Heart left ventricle (tissue), 13 donors: Measurements from ENCODE around the gene PLA2G2D.

Experiments used
- POLR2A ChIP-seq, 2 donors: fragments of 450-650 bp; IDR thresholded peaks; one replicate each; pipeline ENCODE4 v1.6.1; 2017; ENCODE audit warnings: antibody characterized with exemption in 2 of 2, mild to moderate bottlenecking in 2 of 2, moderate library complexity in 2 of 2
- TF ChIP-seq, protein P1 (sequence below), 12 donors: fragments of 200-600 bp; sonication (generic) in 4 of 12; IDR thresholded peaks; one replicate each; pipeline versions ENCODE4 v1.5.0 to v1.8.0; 2018 to 2022; ENCODE audit warnings: antibody characterized with exemption in 12 of 12, mild to moderate bottlenecking in 5 of 12
- donor health status: ischemic (EF 13 %, LVEDD 7.1; RV severe dilation, severe dysfunction).
- donor health status: DM: no; HTN: yes; CAD: no.
- donor health status: DM: no; HTN: no; CAD: no.
- donor health status: ischemic (EF 25% LVEDD 6.9; RV normal size, moderate dysfunction).
- donor health status: ischemic (EF 25% LVEDD 5.7; RV mildly dilated, moderate dysfunction).
- donor health status: ischemic (EF 35%, LVEDD 5.7; RV mildly dilated, moderate dysfunction).
- donor health status: nonischemic (EF 11% LVEDD 7.7; RV severe dilation, severe dysfunction).
- donor health status: DM: yes; HTN: yes; CAD: no.
- donor health status: PGD.
- donor health status: ischemic (EF 29% LVEDD 5.4; RV normal size, mild dysfunction).
- donor health status: nonischemic (EF 23%, LVEDD 6.1; RV moderate dilation, normal function).

DNA sequence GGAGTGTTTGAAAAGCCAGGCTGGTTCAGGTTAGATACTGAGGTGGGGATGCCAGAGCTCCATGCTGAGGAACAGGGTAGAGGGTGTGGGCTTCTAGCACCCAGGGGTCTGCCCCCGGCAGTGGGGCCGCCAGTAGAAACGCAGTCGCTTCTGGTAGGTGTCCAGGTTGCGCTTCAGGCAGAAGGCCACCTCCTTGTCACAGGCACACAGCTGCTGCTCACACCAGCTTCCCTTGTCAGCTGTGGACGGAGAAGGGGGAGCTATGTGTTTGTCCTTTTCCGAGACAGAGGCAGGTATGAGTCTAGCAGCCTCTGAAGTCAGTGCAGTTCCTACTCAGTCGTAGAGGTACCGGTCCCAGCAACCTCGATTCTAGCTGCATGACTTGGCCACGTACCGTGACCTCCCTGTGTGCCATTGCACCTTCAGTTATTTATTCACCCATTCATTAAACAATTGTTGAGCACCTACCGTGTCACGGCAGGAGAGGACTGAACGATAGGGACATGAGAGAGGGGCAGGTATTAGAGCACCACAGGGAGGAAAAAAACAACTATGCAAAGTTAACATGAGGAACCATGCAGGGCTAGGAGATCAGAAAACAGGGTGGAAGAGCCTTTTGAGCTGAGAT lies 5.2 kb downstream of the PLA2G2D start:
- TF ChIP-seq, protein P1, sequence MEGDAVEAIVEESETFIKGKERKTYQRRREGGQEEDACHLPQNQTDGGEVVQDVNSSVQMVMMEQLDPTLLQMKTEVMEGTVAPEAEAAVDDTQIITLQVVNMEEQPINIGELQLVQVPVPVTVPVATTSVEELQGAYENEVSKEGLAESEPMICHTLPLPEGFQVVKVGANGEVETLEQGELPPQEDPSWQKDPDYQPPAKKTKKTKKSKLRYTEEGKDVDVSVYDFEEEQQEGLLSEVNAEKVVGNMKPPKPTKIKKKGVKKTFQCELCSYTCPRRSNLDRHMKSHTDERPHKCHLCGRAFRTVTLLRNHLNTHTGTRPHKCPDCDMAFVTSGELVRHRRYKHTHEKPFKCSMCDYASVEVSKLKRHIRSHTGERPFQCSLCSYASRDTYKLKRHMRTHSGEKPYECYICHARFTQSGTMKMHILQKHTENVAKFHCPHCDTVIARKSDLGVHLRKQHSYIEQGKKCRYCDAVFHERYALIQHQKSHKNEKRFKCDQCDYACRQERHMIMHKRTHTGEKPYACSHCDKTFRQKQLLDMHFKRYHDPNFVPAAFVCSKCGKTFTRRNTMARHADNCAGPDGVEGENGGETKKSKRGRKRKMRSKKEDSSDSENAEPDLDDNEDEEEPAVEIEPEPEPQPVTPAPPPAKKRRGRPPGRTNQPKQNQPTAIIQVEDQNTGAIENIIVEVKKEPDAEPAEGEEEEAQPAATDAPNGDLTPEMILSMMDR (IDR thresholded peaks at IDR 0.05): no peak
- no peak for TF ChIP-seq POLR2A (IDR thresholded peaks at IDR 0.05)
